HG02852 (cell line): ENCODE measurements around the gene LRRTM4.

Experiments used
- ATAC-seq: cut with Tn5 transposase; IDR thresholded peaks from one replicate; pipeline ENCODE4 v1.9.1; 2021; ENCODE audit warnings: mild to moderate bottlenecking, moderate library complexity; ENCODE audit not compliant: unreplicated experiment

The LRRTM4 gene

GRCh38 chr2:77328134-77328931 is 193.8 kb downstream of the LRRTM4 start:
- no peak for ATAC-seq

GRCh38 chr2:77325395-77325794 is 196.8 kb downstream of the LRRTM4 start:
- no peak for ATAC-seq

- no peak for ATAC-seq
These were observed 199.7 kb downstream of the LRRTM4 start for GRCh38 chr2:77322431-77322830.

- ATAC-seq = no peak
These were observed 207.5 kb downstream of the LRRTM4 start for GRCh38 chr2:77314721-77315120.

GRCh38 chr2:77310416-77310815 is 211.8 kb downstream of the LRRTM4 start:
- no peak for ATAC-seq

GRCh38 chr2:77309725-77310124 is 212.5 kb downstream of the LRRTM4 start:
- ATAC-seq = no peak

GRCh38 chr2:77301441-77301840 is 220.7 kb downstream of the LRRTM4 start:
- no peak for ATAC-seq

GRCh38 chr2:77296791-77297190 is 225.4 kb downstream of the LRRTM4 start:
- ATAC-seq = no peak

GRCh38 chr2:77294474-77294873 is 227.7 kb downstream of the LRRTM4 start:
- no peak for ATAC-seq

- no peak for ATAC-seq
These were observed 237.8 kb downstream of the LRRTM4 start for GRCh38 chr2:77284353-77284752.

GRCh38 chr2:77271262-77271661 is 250.9 kb downstream of the LRRTM4 start:
- ATAC-seq = no peak

GRCh38 chr2:77270433-77270832 is 251.7 kb downstream of the LRRTM4 start:
- ATAC-seq = no peak

GRCh38 chr2:77268626-77269025 is 253.6 kb downstream of the LRRTM4 start:
- no peak for ATAC-seq

GRCh38 chr2:77232909-77233425 is 289.2 kb downstream of the LRRTM4 start:
- ATAC-seq = no peak

- ATAC-seq = no peak
These were observed 293.8 kb downstream of the LRRTM4 start for GRCh38 chr2:77228391-77228790.

- no peak for ATAC-seq
These were observed 311.5 kb downstream of the LRRTM4 start for GRCh38 chr2:77210725-77211124.

GRCh38 chr2:77207331-77207730 is 314.8 kb downstream of the LRRTM4 start:
- ATAC-seq = no peak

GRCh38 chr2:77201755-77202154 is 320.4 kb downstream of the LRRTM4 start:
- ATAC-seq = no peak

- no peak for ATAC-seq
These were observed 322.8 kb downstream of the LRRTM4 start for GRCh38 chr2:77199411-77199810.

GRCh38 chr2:77193858-77194448 is 328.2 kb downstream of the LRRTM4 start:
- ATAC-seq = no peak

GRCh38 chr2:77192811-77193289 is 329.3 kb downstream of the LRRTM4 start:
- ATAC-seq = no peak

GRCh38 chr2:77191665-77192064 is 330.5 kb downstream of the LRRTM4 start:
- no peak for ATAC-seq
